CD4-positive, alpha-beta T cell (primary cell): ENCODE measurements around the gene CLPSL2. TPM values are rescaled to one million over a fixed set of nuclear protein-coding genes. Genes with fewer than 3 reads are reported as not detected.

Experiments
- ATAC-seq: fragments of 200-7000 bp; cut with Tn5 transposase; one replicate; pipeline ENCODE4 v1.10.0; 2022; ENCODE audit warnings: mild to moderate bottlenecking; ENCODE audit not compliant: poor library complexity
- CTCF ChIA-PET: fragments of 350-600 bp; sonication (Branson Sonifier 250); formaldehyde crosslinking; loops from one replicate; lab custom pipeline; 2021; ENCODE audit warnings: antibody characterized with exemption, inconsistent platforms; lab: Charles Lee
- POLR2A ChIA-PET: fragments of 350-600 bp; sonication (Branson Sonifier 250); formaldehyde crosslinking; loops from one replicate; lab custom pipeline; 2021; ENCODE audit warnings: antibody characterized with exemption, inconsistent platforms; lab: Charles Lee
- DNase-seq, 14 experiments: peaks; one replicate each; pipeline ENCODE4 v3.0.0-alpha.2; 2013 to 2020; ENCODE audit warnings: mixed read lengths in 2 of 14
- H3K27ac ChIP-seq, 2 donors: one replicate each; pipeline versions ENCODE4 v1.5.1 to v1.7.0; 2013; ENCODE audit warnings: low read length in 2 of 2, low read depth in 1 of 2, mild to moderate bottlenecking in 1 of 2
- H3K27me3 ChIP-seq, 2 experiments: 1 replicate in 1 of 2; 2 replicates in 1 of 2; pipeline versions ENCODE4 v1.6.1 to v1.7.0; 2013; ENCODE audit warnings: low read length in 2 of 2, control low read depth in 1 of 2, mild to moderate bottlenecking in 1 of 2, moderate library complexity in 1 of 2; ENCODE audit not compliant: insufficient read depth in 2 of 2, control insufficient read depth in 1 of 2
- H3K36me3 ChIP-seq: one replicate; pipeline ENCODE4 v1.6.1; 2013; ENCODE audit warnings: low read length, control low read depth; ENCODE audit not compliant: insufficient read depth
- H3K4me1 ChIP-seq: one replicate; pipeline ENCODE4 v1.6.1; 2013; ENCODE audit warnings: low read length, control low read depth; ENCODE audit not compliant: insufficient read depth
- H3K4me3 ChIP-seq: one replicate; pipeline ENCODE4 v1.5.1; 2013; ENCODE audit warnings: mild to moderate bottlenecking, low read length, moderate library complexity
- H3K9me3 ChIP-seq, 2 experiments: 1 replicate in 1 of 2; 2 replicates in 1 of 2; pipeline versions ENCODE4 v1.6.1 to v1.7.0; 2013; ENCODE audit warnings: low read length in 2 of 2, mild to moderate bottlenecking in 2 of 2, control low read depth in 1 of 2, moderate library complexity in 1 of 2; ENCODE audit not compliant: control insufficient read depth in 1 of 2, insufficient read depth in 1 of 2
- H3K27ac Mint-ChIP-seq: one replicate; pipeline ENCODE4 v1.8.0; 2020; ENCODE audit warnings: mixed read lengths
- H3K27me3 Mint-ChIP-seq: one replicate; pipeline ENCODE4 v1.8.0; 2021; ENCODE audit warnings: mixed read lengths
- H3K36me3 Mint-ChIP-seq: one replicate; pipeline ENCODE4 v1.8.0; 2021; ENCODE audit warnings: low read depth, mixed read lengths
- H3K4me1 Mint-ChIP-seq: one replicate; pipeline ENCODE4 v1.8.0; 2021; ENCODE audit warnings: low read depth, mixed read lengths
- H3K4me3 Mint-ChIP-seq: one replicate; pipeline ENCODE4 v1.8.0; 2020; ENCODE audit warnings: mild to moderate bottlenecking, mixed read lengths
- H3K9me3 Mint-ChIP-seq: one replicate; pipeline ENCODE4 v1.8.0; 2020; ENCODE audit warnings: mixed read lengths
- intact Hi-C, 2 experiments: fragments of 100-400 bp; cut with DNase I in 1 of 2; cut with micrococcal nuclease in 1 of 2; formaldehyde crosslinking; loops; one replicate each; pipeline versions ENCODE4 v1.15.1 to v1.9.0; 2023 to 2025; cut with DNase I, micrococcal nuclease
- total RNA-seq, 174 experiments: library from RNA in 2 of 174; stranded (reverse) in 2 of 174; gene quantifications; one replicate each; pipeline ENCODE4 v1.2.3 and lab custom pipeline; 2021 to 2026
- TF ChIP-seq, protein P1 (sequence below): fragments of 200-600 bp; IDR thresholded peaks from one replicate; pipeline ENCODE4 v1.8.0; 2022; ENCODE audit warnings: antibody characterized with exemption, mild to moderate bottlenecking

The CLPSL2 gene
- total RNA-seq, 2 experiments from 2014 or later: not detected

DNA sequence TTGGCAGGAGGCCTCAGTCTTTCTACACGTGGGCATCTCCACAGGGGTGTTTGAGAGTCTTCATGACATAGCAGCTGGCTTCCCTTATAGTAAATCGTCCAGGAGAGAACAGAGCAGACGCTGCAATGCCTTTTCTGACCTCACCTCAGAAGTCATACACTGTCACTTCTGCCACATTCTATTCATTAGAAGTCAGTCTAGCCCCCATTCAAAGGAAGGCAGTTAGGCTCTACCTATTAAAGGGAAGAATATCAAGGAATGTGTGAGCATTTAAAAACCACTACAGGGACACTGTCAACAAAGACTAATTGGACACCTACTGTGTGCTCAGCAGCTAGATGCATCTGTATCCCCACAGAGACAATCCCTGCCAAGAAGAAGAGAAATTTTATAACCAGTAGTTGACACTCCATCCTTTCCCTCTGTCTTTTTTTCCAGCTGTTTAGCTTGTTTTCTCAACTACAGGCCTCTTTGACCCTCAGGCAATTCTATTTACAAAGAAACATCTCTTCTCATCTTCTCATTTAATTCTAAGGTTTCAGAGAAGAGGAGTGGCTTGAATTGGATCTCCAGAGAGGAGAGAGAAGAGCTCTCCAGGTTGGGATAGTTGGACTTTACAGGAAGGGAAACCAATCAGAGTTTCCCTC, 21.0 kb upstream of the CLPSL2 start:
- Histone ChIP-seq H3K27me3 (peaks cover 0 to 5% of the 10 kb centered on the region in 2 experiments), H3K9me3 (no peaks in the 10 kb centered on the region), H3K36me3 (no peaks in the 10 kb centered on the region), H3K4me1 (peaks cover 3% of the 10 kb centered on the region), H3K4me3 (no peak overlapping the region), H3K27ac (no peak overlapping the region)
- TF ChIP-seq, protein P1, sequence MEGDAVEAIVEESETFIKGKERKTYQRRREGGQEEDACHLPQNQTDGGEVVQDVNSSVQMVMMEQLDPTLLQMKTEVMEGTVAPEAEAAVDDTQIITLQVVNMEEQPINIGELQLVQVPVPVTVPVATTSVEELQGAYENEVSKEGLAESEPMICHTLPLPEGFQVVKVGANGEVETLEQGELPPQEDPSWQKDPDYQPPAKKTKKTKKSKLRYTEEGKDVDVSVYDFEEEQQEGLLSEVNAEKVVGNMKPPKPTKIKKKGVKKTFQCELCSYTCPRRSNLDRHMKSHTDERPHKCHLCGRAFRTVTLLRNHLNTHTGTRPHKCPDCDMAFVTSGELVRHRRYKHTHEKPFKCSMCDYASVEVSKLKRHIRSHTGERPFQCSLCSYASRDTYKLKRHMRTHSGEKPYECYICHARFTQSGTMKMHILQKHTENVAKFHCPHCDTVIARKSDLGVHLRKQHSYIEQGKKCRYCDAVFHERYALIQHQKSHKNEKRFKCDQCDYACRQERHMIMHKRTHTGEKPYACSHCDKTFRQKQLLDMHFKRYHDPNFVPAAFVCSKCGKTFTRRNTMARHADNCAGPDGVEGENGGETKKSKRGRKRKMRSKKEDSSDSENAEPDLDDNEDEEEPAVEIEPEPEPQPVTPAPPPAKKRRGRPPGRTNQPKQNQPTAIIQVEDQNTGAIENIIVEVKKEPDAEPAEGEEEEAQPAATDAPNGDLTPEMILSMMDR: no peak
- POLR2A ChIA-PET: interaction anchor here (1.1 kb wide), 1 partner anchor 340 kb away, joined by 4 read pairs; no protein-coding TSS in a partner anchor
- CTCF ChIA-PET: no interaction called here
- H3K9me3 Mint-ChIP-seq: no peaks in the 10 kb centered on the region
- no peak overlapping the region for H3K27ac Mint-ChIP-seq
- no peaks in the 10 kb centered on the region for H3K4me1 Mint-ChIP-seq
- intact Hi-C loops: no loop called here
- H3K27me3 Mint-ChIP-seq: peaks cover 23% of the 10 kb centered on the region
- no peak for DNase-seq
- H3K36me3 Mint-ChIP-seq: no peaks in the 10 kb centered on the region
- H3K4me3 Mint-ChIP-seq: no peak overlapping the region
- ATAC-seq: no peak

- TF ChIP-seq, protein P1: no peak
- Mint-ChIP-seq H3K4me1 (no peaks in the 10 kb centered on the region), H3K36me3 (no peaks in the 10 kb centered on the region), H3K27me3 (peaks cover 41% of the 10 kb centered on the region), H3K9me3 (no peaks in the 10 kb centered on the region), H3K27ac (no peak overlapping the region), H3K4me3 (no peak overlapping the region)
- H3K4me1 ChIP-seq: peaks cover 3% of the 10 kb centered on the region
- peak in 1 of 14 experiments; percentile 9 for DNase-seq
- H3K4me3 ChIP-seq: no peak overlapping the region
- H3K9me3 ChIP-seq: no peaks in the 10 kb centered on the region
- H3K27ac ChIP-seq: no peak overlapping the region
- no peaks in the 10 kb centered on the region for H3K36me3 ChIP-seq
- peaks cover 5 to 14% of the 10 kb centered on the region in 2 experiments for H3K27me3 ChIP-seq
- POLR2A ChIA-PET: no interaction called here
- CTCF ChIA-PET: no interaction called here
- ATAC-seq: no peak
- intact Hi-C loops: no loop called here
Observed at GRCh38 chr6:35757456-35758123, 18.8 kb upstream of the CLPSL2 start.

GRCh38 chr6:35759426-35759825, 17.0 kb upstream of the CLPSL2 start:
- Histone ChIP-seq H3K36me3 (no peaks in the 10 kb centered on the region), H3K27ac (no peak overlapping the region), H3K27me3 (peaks cover 10 to 29% of the 10 kb centered on the region in 2 experiments), H3K4me3 (no peak overlapping the region), H3K9me3 (no peaks in the 10 kb centered on the region), H3K4me1 (peaks cover 3% of the 10 kb centered on the region)
- peaks cover 11% of the 10 kb centered on the region for H3K4me1 Mint-ChIP-seq
- DNase-seq (no peak), ATAC-seq (no peak)
- ChIA-PET CTCF (no interaction called here), POLR2A (no interaction called here)
- no peaks in the 10 kb centered on the region for H3K9me3 Mint-ChIP-seq
- no peaks in the 10 kb centered on the region for H3K36me3 Mint-ChIP-seq
- intact Hi-C loops: no loop called here
- peaks cover 58% of the 10 kb centered on the region for H3K27me3 Mint-ChIP-seq
- H3K4me3 Mint-ChIP-seq: no peak overlapping the region
- TF ChIP-seq, protein P1: no peak
- H3K27ac Mint-ChIP-seq: no peak overlapping the region
